ENCODE results near the gene GSK3A. TPM values are rescaled to one million over a fixed set of nuclear protein-coding genes. Genes with fewer than 3 reads are reported as not detected.
A peak's percentile ranks its signal among the peaks of the same experiment; 100 is the strongest.

GSK3A gene
- total and polyA plus RNA-seq, 2 of the 8 experiments (the other 6 are each of a cell fraction or from before 2014, with no cell fraction given): 55.3 to 84.0 TPM

- peaks cover 5% of the 10 kb centered on the region for H3K79me1 ChIP-seq (ENCODE audit: low read depth, low read length)
- H2BK20ac ChIP-seq (ENCODE audit: low read length): no peak overlapping the region
- H3K4me3 ChIP-seq (ENCODE audit: extremely low read depth in 1 of 4, insufficient read depth in 2 of 4, low read depth in 3 of 4, low read length in 4 of 4): no peak overlapping the region
- ChIA-PET CTCF (ENCODE audit: partially characterized antibody) (interaction anchor here (1.0 to 3.1 kb wide), 3 partner anchors 8 to 25 kb away, joined by 3 to 17 read pairs (median 11); no protein-coding TSS in a partner anchor), POLR2A (ENCODE audit: partially characterized antibody) (interaction anchor here (0.6 to 4.1 kb wide), 5 partner anchors 10 to 30 kb away, joined by 3 to 27 read pairs (median 4); no protein-coding TSS in a partner anchor)
- H3K36me3 ChIP-seq (ENCODE audit: control insufficient read depth in 2 of 4, insufficient read depth in 4 of 4, low read length in 3 of 4): peaks cover 0 to 15% (median 5%) of the 10 kb centered on the region in 4 experiments; a peak in 2 of 8 replicates
- DNase-seq (ENCODE audit: low read depth in 1 of 2, low spot score in 2 of 2) (no peak), FAIRE-seq (no peak)
- H2BK120ac ChIP-seq (replicated peaks; ENCODE audit: low read depth, low read length): no peak overlapping the region
- no peak overlapping the region for H4K8ac ChIP-seq (ENCODE audit: extremely low read depth, insufficient read depth, low read length)
- peaks cover 10% of the 10 kb centered on the region; the same call in 1 of the 2 replicates for H3K23me2 ChIP-seq (ENCODE audit: low read depth, low read length)
- H3K27ac ChIP-seq (ENCODE audit: low read depth, low read length): no peak overlapping the region
- no peaks in the 10 kb centered on the region for H3K9me3 ChIP-seq (ENCODE audit: insufficient read depth in 2 of 2, low read depth in 1 of 2, low read length in 1 of 2)
- no peak overlapping the region for H3K56ac ChIP-seq (replicated peaks; ENCODE audit: insufficient read length, low read depth, low read length)
- peaks cover 2 to 21% (median 10%) of the 10 kb centered on the region in 4 experiments for H3K4me1 ChIP-seq (replicated peaks in 1 of 4; ENCODE audit: control insufficient read depth in 3 of 4, insufficient read depth in 4 of 4, low read length in 3 of 4)
- H3K9ac ChIP-seq (replicated peaks in 1 of 4; ENCODE audit: extremely low read depth in 1 of 4, low read depth in 3 of 4, low read length in 3 of 4): no peak overlapping the region
- H4K20me1 ChIP-seq (replicated peaks in 1 of 2; ENCODE audit: control insufficient read depth in 1 of 2, insufficient read depth in 2 of 2, low read length in 2 of 2): peaks cover 0 to 8% of the 10 kb centered on the region in 2 experiments
- H2AFZ ChIP-seq (ENCODE audit: low read length): no peak overlapping the region
- peak overlapping the region; percentile 60 for H2AK5ac ChIP-seq (ENCODE audit: low read depth, low read length)
- H3K23ac ChIP-seq (ENCODE audit: insufficient read length): no peak overlapping the region
- no peak overlapping the region for H2BK15ac ChIP-seq (ENCODE audit: low read length)
- H3K4ac ChIP-seq (replicated peaks; ENCODE audit: insufficient read length, low read depth, low read length): peak overlapping the region; percentile 96
- H3K18ac ChIP-seq (ENCODE audit: extremely low read depth, low read length): no peak overlapping the region
- H3K4me2 ChIP-seq (ENCODE audit: insufficient read depth in 1 of 2, low read depth in 2 of 2, low read length in 2 of 2): no peak overlapping the region; a peak in 1 of 4 replicates
- H4K91ac ChIP-seq (replicated peaks; ENCODE audit: insufficient read length, low read length): peak overlapping the region; percentile 42
- TF ChIP-seq BCL11A (IDR thresholded peaks at IDR 0.05; ENCODE audit: low read depth in 2 of 2, low read length in 2 of 2) (no peak), POU5F1 (IDR thresholded peaks at IDR 0.05; ENCODE audit: low read depth, low read length) (no peak), NRF1 (IDR thresholded peaks at IDR 0.05; ENCODE audit: low read depth, low read length) (no peak), YY1 (IDR thresholded peaks at IDR 0.05; ENCODE audit: low read depth, low read length) (no peak), MAFK (IDR thresholded peaks at IDR 0.05; ENCODE audit: low read depth, low read length) (no peak), BACH1 (IDR thresholded peaks at IDR 0.05; ENCODE audit: low read length) (no peak), GTF2F1 (IDR thresholded peaks at IDR 0.05; ENCODE audit: borderline replicate concordance, low read depth, low read length) (no peak)
- TF ChIP-seq, protein P1, sequence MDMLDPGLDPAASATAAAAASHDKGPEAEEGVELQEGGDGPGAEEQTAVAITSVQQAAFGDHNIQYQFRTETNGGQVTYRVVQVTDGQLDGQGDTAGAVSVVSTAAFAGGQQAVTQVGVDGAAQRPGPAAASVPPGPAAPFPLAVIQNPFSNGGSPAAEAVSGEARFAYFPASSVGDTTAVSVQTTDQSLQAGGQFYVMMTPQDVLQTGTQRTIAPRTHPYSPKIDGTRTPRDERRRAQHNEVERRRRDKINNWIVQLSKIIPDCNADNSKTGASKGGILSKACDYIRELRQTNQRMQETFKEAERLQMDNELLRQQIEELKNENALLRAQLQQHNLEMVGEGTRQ (IDR thresholded peaks at IDR 0.05; ENCODE audit: low read length): no peak
- H3K27me3 ChIP-seq (replicated peaks in 1 of 4; ENCODE audit: control insufficient read depth in 3 of 4, extremely low read depth in 1 of 4, insufficient read depth in 3 of 4, low read length in 3 of 4): no peaks in the 10 kb centered on the region
- peak overlapping the region; percentile 42 for H4K5ac ChIP-seq (ENCODE audit: insufficient read length, low read depth, low read length)
- peak overlapping the region; percentile 33; the same call in 1 of the 2 replicates for H2BK12ac ChIP-seq (ENCODE audit: low read depth, low read length)
- H2BK5ac ChIP-seq (ENCODE audit: low read depth, low read length): peak overlapping the region; percentile 88; the same call in 1 of the 2 replicates
- peaks cover 0 to 9% of the 10 kb centered on the region in 2 experiments; a peak in 1 of 4 replicates for H3K79me2 ChIP-seq (ENCODE audit: control insufficient read depth in 1 of 2, insufficient read depth in 2 of 2, low read length in 2 of 2)
- H3K14ac ChIP-seq (ENCODE audit: insufficient read length): no peak overlapping the region
- WGBS, 2 experiments (ENCODE audit: extremely low coverage in 1 of 2, insufficient coverage in 1 of 2, insufficient read length in 1 of 2, insufficient replicate concordance in 2 of 2, low coverage in 1 of 2, low lambda C conversion rate in 2 of 2, missing lambda C conversion rate in 1 of 2): 82% methylated on average over 3 of the region's 3 CpGs; no CpG with 5 or more reads in 1 of the 2 experiments
Observed at GRCh38 chr19:42271045-42271419, 28.6 kb upstream of the GSK3A start.
